Astrocyte (in vitro differentiated cells and primary cell): ENCODE measurements around the gene SMTNL2.
"Not testable (repeated sequence)": the region's sequence is repeated elsewhere in the genome, so short reads cannot be mapped to it uniquely, and the experiment has no call there.

ENCODE experiments used
- CTCF ChIP-seq: IDR thresholded peaks from 2 replicates; pipeline ENCODE4 v1.5.1; 2011; ENCODE audit warnings: low read depth, mild to moderate bottlenecking, inconsistent platforms, low read length, moderate library complexity; ENCODE audit not compliant: insufficient read depth
- EZH2 ChIP-seq: IDR thresholded peaks from 2 replicates; pipeline ENCODE4 v1.6.1; 2012; ENCODE audit warnings: mild to moderate bottlenecking, low read length, inconsistent platforms; ENCODE audit not compliant: insufficient read depth

GRCh38 chr17:4624451-4624911 is 40.2 kb downstream of the SMTNL2 start:
- not testable (repeated sequence) for TF ChIP-seq CTCF, EZH2
